CD4-positive, alpha-beta T cell treated with Interferon gamma for 1 hour (primary cell): ENCODE data around the gene PLPP3.

Experiments used
- DNase-seq: peaks from one replicate; pipeline ENCODE4 v3.0.0-alpha.2; 2020

The PLPP3 gene

DNA sequence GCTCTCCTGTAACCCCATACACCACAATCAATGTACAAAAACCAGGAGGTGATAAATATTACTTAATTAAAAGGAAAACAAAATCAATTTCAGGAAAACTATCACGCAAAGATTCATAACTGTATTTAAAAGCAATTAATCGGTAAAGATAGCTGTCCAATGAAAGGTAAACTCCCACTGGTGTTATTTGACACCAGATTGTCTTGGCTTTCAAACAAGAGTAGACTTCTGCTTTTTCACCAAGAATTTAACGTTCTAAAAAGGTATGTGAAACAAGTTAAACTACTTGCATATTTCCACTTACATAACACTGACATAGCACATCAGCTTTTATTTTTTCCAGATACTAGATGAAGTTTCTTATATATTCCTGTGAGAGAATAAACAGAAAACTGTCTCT is 3.5 kb downstream of the PLPP3 start:
- DNase-seq: no peak

DNA sequence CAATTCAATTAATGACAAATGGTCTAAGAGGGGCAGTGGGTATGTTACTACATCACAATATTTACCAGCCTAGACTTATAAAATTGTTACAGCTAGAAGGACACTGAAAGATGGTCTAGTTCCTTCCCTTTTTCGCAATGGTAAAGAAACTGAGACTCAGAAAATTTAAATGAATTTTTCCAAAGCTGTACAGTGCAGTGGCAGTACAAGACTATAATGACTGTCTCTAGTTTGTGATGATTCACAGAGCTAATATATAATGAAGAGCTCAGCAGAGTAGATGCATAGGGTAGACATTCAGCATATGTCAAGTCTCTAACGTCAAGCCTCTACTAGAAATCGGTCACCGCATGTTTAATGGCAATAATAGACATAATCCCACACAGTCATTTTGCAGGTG is 4.6 kb downstream of the PLPP3 start:
- no peak for DNase-seq

- DNase-seq: no peak
These were observed 6.1 kb downstream of the PLPP3 start for GRCh38 chr1:56573311-56573710.

DNA sequence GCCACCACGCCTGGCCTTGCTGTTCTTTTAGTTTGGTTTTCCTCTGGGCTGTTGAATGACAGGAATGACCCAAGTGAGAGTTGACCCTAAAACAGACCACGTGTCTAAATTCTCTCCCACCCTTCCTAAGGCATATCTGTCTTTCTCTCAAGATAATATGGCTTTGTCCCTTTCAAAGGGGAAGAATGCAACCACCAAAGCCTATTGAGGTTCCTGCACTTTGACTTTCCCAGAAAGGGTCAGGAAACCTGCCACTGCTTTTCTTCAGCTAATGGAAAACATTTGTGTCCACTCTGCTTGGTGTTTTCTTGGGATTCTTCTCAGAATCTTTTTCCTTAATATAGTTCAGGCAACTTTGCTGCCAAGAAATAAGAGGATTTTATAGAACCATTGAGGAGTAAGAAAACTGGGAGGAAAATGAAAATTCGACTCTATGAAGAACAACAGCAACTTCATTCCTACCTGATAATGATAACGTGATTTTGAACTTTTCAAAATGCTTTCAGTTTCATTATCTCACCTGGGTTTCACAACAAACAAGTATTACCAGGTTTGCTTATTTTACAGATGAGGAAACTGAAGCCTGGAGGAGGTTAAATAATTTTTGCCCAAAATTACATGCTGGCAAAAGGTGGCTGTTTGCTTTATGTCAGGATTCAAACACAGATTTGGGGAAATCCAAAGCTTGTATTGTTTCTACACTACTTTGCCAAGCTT is 6.9 kb downstream of the PLPP3 start:
- no peak for DNase-seq

GRCh38 chr1:56571448-56571847 is 7.9 kb downstream of the PLPP3 start:
- no peak for DNase-seq

DNA sequence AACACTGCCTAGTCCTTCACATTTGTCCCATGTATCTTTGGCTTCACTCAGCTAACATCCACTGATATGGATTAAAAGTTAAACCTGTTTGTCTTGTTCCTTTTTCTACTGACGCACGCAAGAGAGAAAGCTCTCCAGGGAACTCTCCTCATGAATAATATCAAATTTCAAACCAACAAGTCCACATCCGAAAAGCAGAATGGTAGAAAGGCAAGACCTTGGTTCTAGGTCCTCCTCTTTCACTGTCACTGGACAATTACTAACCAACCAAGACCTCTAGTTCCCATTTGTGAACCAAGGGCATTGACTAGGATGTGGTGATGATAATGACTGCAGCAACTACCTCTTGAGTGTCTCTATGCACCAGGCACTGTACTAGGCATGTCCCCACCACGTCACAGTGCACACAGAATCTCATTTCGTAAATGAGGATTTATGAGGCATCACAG is 8.4 kb downstream of the PLPP3 start:
- no peak for DNase-seq

DNA sequence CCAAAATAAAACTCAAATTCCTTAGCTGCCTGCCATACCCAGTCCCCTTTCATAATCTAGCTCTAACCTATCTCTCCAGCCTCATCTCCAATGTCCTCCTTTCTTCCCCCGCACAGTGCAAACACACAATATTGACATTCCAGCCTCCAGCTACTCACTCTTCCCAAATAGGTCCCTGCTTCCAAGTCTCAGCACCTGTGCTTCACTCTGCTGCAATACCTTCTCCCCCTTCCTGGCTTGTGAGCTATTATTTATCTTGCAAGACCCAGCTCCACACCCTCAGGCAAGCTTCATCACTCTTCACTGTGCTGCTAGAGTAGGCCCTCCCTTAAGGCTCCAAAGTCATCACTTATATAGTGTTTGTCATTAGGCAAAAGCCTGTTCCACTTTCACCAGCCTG is 9.7 kb downstream of the PLPP3 start:
- no peak for DNase-seq

GRCh38 chr1:56566994-56567393 is 12.4 kb downstream of the PLPP3 start:
- DNase-seq: no peak

DNA sequence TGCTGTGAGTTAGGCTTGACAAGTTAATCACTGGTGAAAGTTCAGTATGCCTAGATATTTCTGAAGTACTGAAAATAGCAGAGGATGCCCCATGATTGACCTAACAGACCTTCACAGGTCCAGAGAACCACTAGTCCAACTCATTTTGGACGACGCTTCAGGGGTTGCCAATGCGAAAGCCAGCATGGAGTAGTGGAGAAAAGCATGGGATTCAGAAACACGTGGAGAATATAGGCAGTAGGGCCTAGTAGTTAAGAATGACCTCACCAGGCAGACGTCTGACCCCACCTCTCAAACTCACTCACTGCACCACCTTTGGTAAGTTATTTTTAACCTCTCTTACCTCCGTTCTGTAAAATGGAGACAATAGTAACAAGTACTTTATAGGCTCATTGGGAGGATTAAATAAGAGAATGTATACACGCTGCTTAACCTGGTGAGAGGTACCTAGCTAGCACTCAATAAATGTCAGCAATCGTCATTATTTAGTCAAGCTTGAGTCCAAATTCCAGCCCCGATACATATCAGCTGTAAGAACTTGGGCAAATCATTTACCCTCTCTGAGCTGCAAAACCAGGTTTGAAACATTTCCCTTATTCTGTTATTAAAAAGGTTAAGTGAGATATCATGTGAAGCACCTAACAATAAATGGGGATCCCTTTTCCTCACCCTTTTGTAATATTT is 13.2 kb downstream of the PLPP3 start:
- DNase-seq: no peak

GRCh38 chr1:56564615-56565014 is 14.7 kb downstream of the PLPP3 start:
- no peak for DNase-seq

- DNase-seq: no peak
These were observed 15.8 kb downstream of the PLPP3 start for GRCh38 chr1:56563568-56563967.

DNA sequence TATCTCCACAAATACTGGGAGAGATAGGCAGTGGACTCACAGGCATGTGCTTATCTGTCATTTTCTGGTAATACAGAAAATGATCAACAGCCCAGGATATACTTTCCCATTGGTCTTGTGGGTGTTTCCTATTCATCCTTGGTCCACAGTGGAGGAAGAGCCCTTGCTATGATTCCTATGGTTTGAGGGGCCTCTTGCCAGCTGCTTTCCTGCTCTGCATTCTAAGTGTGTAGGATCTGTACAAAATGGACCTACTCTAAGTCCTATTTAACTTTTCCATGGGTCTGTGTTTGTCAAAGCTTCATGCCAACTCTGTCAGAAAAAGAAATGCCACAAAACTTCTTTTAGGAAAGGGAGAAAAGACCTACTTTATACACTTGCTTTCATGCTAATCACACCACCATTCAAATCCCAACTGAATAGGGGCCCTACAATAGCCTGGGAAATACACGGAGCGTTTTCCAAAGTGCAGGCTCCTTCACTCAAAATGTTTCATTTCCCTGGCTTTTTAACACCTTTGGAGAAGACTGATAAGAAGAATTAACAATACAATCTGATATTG is 16.4 kb downstream of the PLPP3 start:
- no peak for DNase-seq

GRCh38 chr1:56561227-56562019 is 17.9 kb downstream of the PLPP3 start:
- no peak for DNase-seq

- DNase-seq: no peak
These were observed 21.6 kb downstream of the PLPP3 start for GRCh38 chr1:56557746-56558145.

DNA sequence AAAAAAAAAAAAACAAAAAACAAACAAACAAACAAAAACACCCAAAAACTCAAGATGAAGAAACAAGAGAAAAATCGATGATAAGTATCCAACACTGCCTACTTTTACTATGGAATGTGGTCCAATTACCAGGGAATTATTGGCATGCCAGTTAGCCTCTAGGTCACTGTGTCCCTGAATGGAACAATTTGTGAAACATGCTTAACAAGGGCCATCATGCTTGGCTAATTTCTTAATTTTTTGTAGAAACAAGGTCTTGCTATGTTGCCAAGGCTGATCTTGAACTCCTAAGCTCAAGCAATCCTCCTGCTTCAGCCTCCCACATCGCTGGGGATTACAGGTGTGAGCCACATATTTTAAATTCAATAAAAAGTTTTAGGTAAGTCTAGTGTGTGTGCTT is 23.9 kb downstream of the PLPP3 start:
- DNase-seq: no peak

GRCh38 chr1:56553046-56553445 is 26.3 kb downstream of the PLPP3 start:
- no peak for DNase-seq

GRCh38 chr1:56552349-56552748 is 27.0 kb downstream of the PLPP3 start:
- DNase-seq: no peak

DNA sequence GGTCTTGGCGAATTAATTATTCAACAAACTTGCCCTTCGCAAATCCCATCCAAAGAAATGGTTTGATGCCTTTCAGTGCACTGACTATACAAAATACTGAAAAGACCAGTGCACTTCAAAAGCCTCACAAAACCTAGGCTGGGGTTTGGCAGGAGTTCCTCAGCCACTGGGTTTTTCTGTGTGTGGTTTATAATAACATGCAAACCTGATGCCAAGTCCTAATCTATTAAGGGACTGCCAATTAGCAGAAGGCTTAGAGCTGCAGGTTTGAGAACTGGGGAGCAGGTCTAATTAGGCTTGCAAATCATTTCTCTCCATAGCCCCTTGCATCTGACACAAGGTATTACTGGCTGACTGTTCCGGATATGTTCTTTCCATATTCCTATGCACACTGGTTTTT is 27.7 kb downstream of the PLPP3 start:
- DNase-seq: no peak

DNA sequence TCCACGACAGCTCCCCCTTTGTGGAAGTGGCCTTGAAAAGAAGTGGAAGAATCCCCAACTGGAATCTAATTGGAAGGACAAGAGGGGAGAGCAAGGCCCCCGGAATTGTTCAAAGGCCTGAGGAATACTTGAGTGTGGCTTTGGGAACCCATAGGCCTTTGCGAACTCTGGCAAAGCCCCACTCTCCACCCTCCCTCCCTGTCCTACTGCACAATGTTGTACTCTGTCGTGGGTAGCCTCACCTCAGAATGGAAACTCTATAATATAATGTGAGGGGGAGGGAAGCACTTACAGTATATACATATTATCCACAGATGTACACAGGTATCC is 28.5 kb downstream of the PLPP3 start:
- no peak for DNase-seq

DNA sequence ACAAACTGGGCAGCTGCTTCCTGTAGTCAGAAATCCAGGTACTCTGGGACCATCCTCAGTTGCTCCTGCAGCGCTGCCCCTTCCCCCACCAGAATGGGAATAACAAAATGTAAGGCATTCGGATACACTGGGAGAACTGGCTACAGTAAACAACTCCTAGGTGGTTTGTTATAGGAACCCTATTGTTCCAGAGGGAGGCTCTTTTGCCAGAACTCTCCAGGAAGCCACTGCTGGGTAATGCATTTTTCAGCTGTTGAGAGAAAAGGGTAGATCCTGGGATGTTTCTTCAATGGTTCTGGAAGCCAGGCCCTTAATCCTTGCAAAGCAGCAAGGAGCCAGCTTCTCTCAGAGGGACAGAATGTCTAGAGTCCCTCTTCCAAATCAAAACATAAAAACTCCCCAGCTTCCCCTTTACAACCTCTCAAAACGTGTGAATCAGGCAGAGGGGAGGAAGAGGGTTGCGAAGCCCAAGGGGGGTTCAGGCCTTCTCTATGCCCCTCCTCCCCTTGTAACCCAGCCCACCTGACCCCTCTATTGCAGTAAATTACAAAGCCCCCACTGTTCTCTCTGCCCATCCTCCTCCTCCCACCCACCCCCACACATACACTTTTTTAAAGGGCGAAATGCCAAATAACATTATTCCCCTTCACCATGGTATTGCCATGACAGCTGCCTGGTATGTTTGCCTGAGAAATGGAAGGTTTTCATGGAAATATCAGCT is 29.1 kb downstream of the PLPP3 start:
- DNase-seq: no peak

DNA sequence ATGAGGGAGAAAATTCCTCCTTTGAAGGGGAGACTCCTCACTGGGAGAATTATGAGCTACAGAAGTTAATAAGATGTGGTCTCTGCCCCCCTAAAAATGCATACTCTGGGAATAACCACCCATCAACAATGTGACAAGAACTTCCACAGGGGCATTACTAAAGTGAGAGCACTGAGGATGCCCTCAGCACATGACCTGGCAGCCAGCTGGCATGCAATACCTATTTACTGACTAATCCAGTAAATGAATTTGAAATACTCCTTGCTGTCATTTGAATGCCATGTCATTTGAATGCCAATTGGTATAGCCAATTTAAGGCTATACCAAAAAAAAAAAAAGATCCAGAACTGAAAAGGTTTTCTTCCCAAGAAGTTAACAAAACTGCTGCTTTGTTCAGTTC is 30.8 kb downstream of the PLPP3 start:
- DNase-seq: no peak

GRCh38 chr1:56547977-56548376 is 31.4 kb downstream of the PLPP3 start:
- no peak for DNase-seq

DNA sequence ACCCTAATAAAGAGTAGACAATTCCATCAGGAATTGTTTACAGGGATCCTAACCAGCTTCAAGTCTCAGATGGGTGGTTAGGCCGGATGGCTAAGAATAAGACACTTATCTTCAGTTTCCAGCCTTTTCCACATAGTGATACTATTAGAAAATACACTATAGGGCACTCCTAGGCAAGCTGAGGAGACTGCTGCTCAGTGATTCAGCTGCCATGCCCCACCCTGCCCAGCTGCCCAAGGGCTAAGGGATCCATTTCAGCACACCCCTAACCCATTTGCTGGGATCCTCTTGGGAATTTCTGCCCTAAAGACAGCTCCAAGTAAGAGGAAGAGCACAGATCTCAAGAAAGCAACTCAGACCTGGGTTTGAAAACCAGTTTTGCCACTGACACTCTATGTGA is 31.9 kb downstream of the PLPP3 start:
- DNase-seq: no peak
